Testis (tissue), 2 donors: Measurements from ENCODE around the gene MAPK12.

Source experiments
- CTCF ChIP-seq, 3 experiments: fragments of 450-650 bp in 2 of 3; fragments of 200-600 bp in 1 of 3; sonication (generic) in 1 of 3; IDR thresholded peaks; one replicate each; pipeline ENCODE4 v1.5.1; 2016 to 2019; ENCODE audit warnings: antibody characterized with exemption in 3 of 3, mild to moderate bottlenecking in 2 of 3, moderate library complexity in 1 of 3
- POLR2A ChIP-seq: fragments of 450-650 bp; IDR thresholded peaks from one replicate; pipeline ENCODE4 v1.6.1; 2017; ENCODE audit warnings: antibody characterized with exemption, mild to moderate bottlenecking, moderate library complexity

- TF ChIP-seq CTCF (IDR thresholded peaks at IDR 0.05) (no peak), POLR2A (no peak)
These were observed at the start of gene MAPK12 for GRCh38 chr22:50261615-50262459.
